ENCODE results near the gene PCSK1N.
A peak's percentile ranks its signal among the peaks of the same experiment; 100 is the strongest.

GRCh38 chrX:48802089-48802904 is 33.1 kb downstream of the PCSK1N start:
- TF ChIP-seq MYC (IDR thresholded peaks at IDR 0.05; ENCODE audit: low read depth, low read length) (no peak), MYC (CRISPR knock-in tag; IDR thresholded peaks at IDR 0.05; ENCODE audit: borderline replicate concordance, low read depth) (no peak), POLR2AphosphoS5 (IDR thresholded peaks at IDR 0.05; ENCODE audit: control insufficient read depth, insufficient read depth, low read depth, low read length) (peak; percentile 37; the same call in 1 of the 2 replicates), POLR2A (conservative IDR thresholded peaks at IDR 0.05) (peak; percentile 95), JUN (IDR thresholded peaks at IDR 0.05; ENCODE audit: borderline replicate concordance, low read depth, low read length) (no peak), JUN (CRISPR knock-in tag; IDR thresholded peaks at IDR 0.05; ENCODE audit: borderline replicate concordance) (no peak), TEAD1 (CRISPR knock-in tag; IDR thresholded peaks at IDR 0.05) (0 out of 4 replicates have a peak, but pooled peaks of 1 of the 2 experiments have one; percentile 20), EP300 (IDR thresholded peaks at IDR 0.05; ENCODE audit: low read length) (no peak), TCF7L2 (IDR thresholded peaks at IDR 0.05; ENCODE audit: low read depth, low read length) (no peak), NELFE (IDR thresholded peaks at IDR 0.05; ENCODE audit: insufficient read depth, insufficient read length) (no peak), EZH2 (IDR thresholded peaks at IDR 0.05; ENCODE audit: borderline replicate concordance, low read depth, low read length) (no peak)
- TF ChIP-seq, protein P1, sequence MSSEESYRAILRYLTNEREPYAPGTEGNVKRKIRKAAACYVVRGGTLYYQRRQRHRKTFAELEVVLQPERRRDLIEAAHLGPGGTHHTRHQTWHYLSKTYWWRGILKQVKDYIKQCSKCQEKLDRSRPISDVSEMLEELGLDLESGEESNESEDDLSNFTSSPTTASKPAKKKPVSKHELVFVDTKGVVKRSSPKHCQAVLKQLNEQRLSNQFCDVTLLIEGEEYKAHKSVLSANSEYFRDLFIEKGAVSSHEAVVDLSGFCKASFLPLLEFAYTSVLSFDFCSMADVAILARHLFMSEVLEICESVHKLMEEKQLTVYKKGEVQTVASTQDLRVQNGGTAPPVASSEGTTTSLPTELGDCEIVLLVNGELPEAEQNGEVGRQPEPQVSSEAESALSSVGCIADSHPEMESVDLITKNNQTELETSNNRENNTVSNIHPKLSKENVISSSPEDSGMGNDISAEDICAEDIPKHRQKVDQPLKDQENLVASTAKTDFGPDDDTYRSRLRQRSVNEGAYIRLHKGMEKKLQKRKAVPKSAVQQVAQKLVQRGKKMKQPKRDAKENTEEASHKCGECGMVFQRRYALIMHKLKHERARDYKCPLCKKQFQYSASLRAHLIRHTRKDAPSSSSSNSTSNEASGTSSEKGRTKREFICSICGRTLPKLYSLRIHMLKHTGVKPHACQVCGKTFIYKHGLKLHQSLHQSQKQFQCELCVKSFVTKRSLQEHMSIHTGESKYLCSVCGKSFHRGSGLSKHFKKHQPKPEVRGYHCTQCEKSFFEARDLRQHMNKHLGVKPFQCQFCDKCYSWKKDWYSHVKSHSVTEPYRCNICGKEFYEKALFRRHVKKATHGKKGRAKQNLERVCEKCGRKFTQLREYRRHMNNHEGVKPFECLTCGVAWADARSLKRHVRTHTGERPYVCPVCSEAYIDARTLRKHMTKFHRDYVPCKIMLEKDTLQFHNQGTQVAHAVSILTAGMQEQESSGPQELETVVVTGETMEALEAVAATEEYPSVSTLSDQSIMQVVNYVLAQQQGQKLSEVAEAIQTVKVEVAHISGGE (CRISPR knock-in tag; IDR thresholded peaks at IDR 0.05) = no peak
- TF ChIP-seq, protein P2, sequence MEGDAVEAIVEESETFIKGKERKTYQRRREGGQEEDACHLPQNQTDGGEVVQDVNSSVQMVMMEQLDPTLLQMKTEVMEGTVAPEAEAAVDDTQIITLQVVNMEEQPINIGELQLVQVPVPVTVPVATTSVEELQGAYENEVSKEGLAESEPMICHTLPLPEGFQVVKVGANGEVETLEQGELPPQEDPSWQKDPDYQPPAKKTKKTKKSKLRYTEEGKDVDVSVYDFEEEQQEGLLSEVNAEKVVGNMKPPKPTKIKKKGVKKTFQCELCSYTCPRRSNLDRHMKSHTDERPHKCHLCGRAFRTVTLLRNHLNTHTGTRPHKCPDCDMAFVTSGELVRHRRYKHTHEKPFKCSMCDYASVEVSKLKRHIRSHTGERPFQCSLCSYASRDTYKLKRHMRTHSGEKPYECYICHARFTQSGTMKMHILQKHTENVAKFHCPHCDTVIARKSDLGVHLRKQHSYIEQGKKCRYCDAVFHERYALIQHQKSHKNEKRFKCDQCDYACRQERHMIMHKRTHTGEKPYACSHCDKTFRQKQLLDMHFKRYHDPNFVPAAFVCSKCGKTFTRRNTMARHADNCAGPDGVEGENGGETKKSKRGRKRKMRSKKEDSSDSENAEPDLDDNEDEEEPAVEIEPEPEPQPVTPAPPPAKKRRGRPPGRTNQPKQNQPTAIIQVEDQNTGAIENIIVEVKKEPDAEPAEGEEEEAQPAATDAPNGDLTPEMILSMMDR (IDR thresholded peaks at IDR 0.05 in 2 of 3, conservative IDR thresholded peaks at IDR 0.05 in 1 of 3; ENCODE audit: insufficient read depth in 2 of 3, low read depth in 1 of 3, low read length in 3 of 3) = no peak

Measured in K562 (cell line).